GM19438 (cell line): Measurements from ENCODE around the gene LCAT.
"Not testable (repeated sequence)": the region's sequence is repeated elsewhere in the genome, so short reads cannot be mapped to it uniquely, and the experiment has no call there.

Experiments used
- ATAC-seq: cut with Tn5 transposase; IDR thresholded peaks from one replicate; pipeline ENCODE4 v1.9.1; 2021; ENCODE audit warnings: low read depth; ENCODE audit not compliant: unreplicated experiment

The LCAT gene

GRCh38 chr16:67943619-67944504 lies at the start of gene LCAT:
Gene LCAT, minus strand, starts transcription at chr16:67944120. Its CDS starts 19 bp downstream, at chr16:67944101.
- no peak for ATAC-seq

- ATAC-seq = peak; percentile 69
Observed at GRCh38 chr16:67993207-67994039, 49.5 kb upstream of the LCAT start.

GRCh38 chr16:67992661-67993206 lies 48.8 kb upstream of the LCAT start:
- no peak for ATAC-seq

- ATAC-seq = no peak
Observed at GRCh38 chr16:67990018-67990386, 46.1 kb upstream of the LCAT start.

GRCh38 chr16:67989322-67990017 lies 45.5 kb upstream of the LCAT start:
- ATAC-seq = no peak

- ATAC-seq = no peak
Observed at GRCh38 chr16:67988675-67989074, 44.8 kb upstream of the LCAT start.

- no peak for ATAC-seq
Observed at GRCh38 chr16:67987460-67988160, 43.7 kb upstream of the LCAT start.

GRCh38 chr16:67986949-67987348 lies 43.0 kb upstream of the LCAT start:
- ATAC-seq = no peak

GRCh38 chr16:67982011-67982696 lies 38.2 kb upstream of the LCAT start:
- ATAC-seq = no peak

- no peak for ATAC-seq
Observed at GRCh38 chr16:67979955-67980678, 36.2 kb upstream of the LCAT start, which contains the start of gene DPEP3. Gene DPEP3, minus strand, starts transcription at chr16:67980499. Its CDS starts 119 bp downstream, at chr16:67980380.

GRCh38 chr16:67977469-67978227 lies 33.7 kb upstream of the LCAT start:
- no peak for ATAC-seq

GRCh38 chr16:67977005-67977404 lies 33.1 kb upstream of the LCAT start:
- no peak for ATAC-seq

GRCh38 chr16:67976205-67976604 lies 32.3 kb upstream of the LCAT start:
- ATAC-seq = no peak

- ATAC-seq = no peak
Observed at GRCh38 chr16:67975321-67976105, 31.6 kb upstream of the LCAT start.

GRCh38 chr16:67972285-67972684 lies 28.4 kb upstream of the LCAT start:
- ATAC-seq = not testable (repeated sequence)

- ATAC-seq = no peak
Observed at GRCh38 chr16:67971111-67971510, 27.2 kb upstream of the LCAT start.
